HG03439 (cell line): ENCODE measurements around the gene NUP107.

ENCODE experiments used
- ATAC-seq: cut with Tn5 transposase; IDR thresholded peaks from one replicate; pipeline ENCODE4 v1.9.1; 2021; ENCODE audit warnings: mild to moderate bottlenecking, moderate library complexity; ENCODE audit not compliant: unreplicated experiment

The NUP107 gene

GRCh38 chr12:68771223-68771925, 84.6 kb downstream of the NUP107 start:
- ATAC-seq, result no peak

- no peak for ATAC-seq
Measured at GRCh38 chr12:68772714-68773113, 85.9 kb downstream of the NUP107 start.

GRCh38 chr12:68773582-68773981, 86.8 kb downstream of the NUP107 start:
- ATAC-seq, result no peak

- ATAC-seq, result no peak
Measured at GRCh38 chr12:68775121-68775630, 88.4 kb downstream of the NUP107 start.

GRCh38 chr12:68776976-68777610, 90.3 kb downstream of the NUP107 start:
- ATAC-seq, result no peak

GRCh38 chr12:68779280-68779679, 92.5 kb downstream of the NUP107 start:
- ATAC-seq, result no peak

- ATAC-seq, result no peak
Measured at GRCh38 chr12:68780731-68781130, 94.0 kb downstream of the NUP107 start.

GRCh38 chr12:68781728-68782127, 95.0 kb downstream of the NUP107 start:
- ATAC-seq, result no peak

GRCh38 chr12:68784015-68784414, 97.2 kb downstream of the NUP107 start:
- no peak for ATAC-seq

GRCh38 chr12:68785358-68785757, 98.6 kb downstream of the NUP107 start:
- ATAC-seq, result no peak

- ATAC-seq, result no peak
Measured at GRCh38 chr12:68785823-68786222, 99.0 kb downstream of the NUP107 start.

GRCh38 chr12:68786929-68787328, 100.2 kb downstream of the NUP107 start:
- no peak for ATAC-seq

- no peak for ATAC-seq
Measured at GRCh38 chr12:68788554-68789143, 101.9 kb downstream of the NUP107 start.

- no peak for ATAC-seq
Measured at GRCh38 chr12:68789144-68789878, 102.5 kb downstream of the NUP107 start.

- ATAC-seq, result no peak
Measured at GRCh38 chr12:68790081-68790951, 103.5 kb downstream of the NUP107 start.

- ATAC-seq, result no peak
Measured at GRCh38 chr12:68790952-68791234, 104.1 kb downstream of the NUP107 start.

GRCh38 chr12:68791897-68792481, 105.2 kb downstream of the NUP107 start:
- ATAC-seq, result no peak

- peak; percentile 62 for ATAC-seq
Measured at GRCh38 chr12:68792952-68793351, 106.2 kb downstream of the NUP107 start.

- ATAC-seq, result no peak
Measured at GRCh38 chr12:68793436-68793835, 106.7 kb downstream of the NUP107 start.

GRCh38 chr12:68793975-68794652, 107.3 kb downstream of the NUP107 start:
- ATAC-seq, result no peak
